ENCODE results near the gene UBXN4.

UBXN4 gene

DNA sequence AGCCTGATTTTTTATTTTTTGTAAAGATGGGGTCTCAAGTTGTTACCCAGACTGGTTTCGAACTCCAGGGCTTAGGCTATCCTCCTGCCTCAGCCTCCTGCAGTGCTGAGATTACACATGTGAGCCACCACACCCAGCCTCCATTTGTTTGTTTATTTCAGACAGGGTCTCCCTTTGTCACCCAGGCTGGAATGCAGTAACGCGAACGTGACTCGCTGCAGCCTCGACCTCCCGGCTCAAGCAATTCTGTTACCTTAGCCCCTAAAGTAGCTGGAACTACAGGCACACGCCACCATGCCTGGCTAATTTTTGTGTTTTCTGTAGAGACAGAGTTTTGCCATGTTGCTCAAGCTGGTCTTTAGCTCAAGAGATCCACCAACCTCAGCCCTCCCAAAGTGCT lies 27.2 kb downstream of the UBXN4 start:
- peaks cover 90% of the 10 kb centered on the region for H3K36me3 ChIP-seq (ENCODE audit: insufficient read depth, low read length)
- TF ChIP-seq, protein P1, sequence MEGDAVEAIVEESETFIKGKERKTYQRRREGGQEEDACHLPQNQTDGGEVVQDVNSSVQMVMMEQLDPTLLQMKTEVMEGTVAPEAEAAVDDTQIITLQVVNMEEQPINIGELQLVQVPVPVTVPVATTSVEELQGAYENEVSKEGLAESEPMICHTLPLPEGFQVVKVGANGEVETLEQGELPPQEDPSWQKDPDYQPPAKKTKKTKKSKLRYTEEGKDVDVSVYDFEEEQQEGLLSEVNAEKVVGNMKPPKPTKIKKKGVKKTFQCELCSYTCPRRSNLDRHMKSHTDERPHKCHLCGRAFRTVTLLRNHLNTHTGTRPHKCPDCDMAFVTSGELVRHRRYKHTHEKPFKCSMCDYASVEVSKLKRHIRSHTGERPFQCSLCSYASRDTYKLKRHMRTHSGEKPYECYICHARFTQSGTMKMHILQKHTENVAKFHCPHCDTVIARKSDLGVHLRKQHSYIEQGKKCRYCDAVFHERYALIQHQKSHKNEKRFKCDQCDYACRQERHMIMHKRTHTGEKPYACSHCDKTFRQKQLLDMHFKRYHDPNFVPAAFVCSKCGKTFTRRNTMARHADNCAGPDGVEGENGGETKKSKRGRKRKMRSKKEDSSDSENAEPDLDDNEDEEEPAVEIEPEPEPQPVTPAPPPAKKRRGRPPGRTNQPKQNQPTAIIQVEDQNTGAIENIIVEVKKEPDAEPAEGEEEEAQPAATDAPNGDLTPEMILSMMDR (IDR thresholded peaks at IDR 0.05; ENCODE audit: low read length) = no peak
- TF ChIP-seq EZH2 (IDR thresholded peaks at IDR 0.05; ENCODE audit: borderline replicate concordance, low read length) = no peak
- no peaks in the 10 kb centered on the region for H3K79me2 ChIP-seq (ENCODE audit: insufficient read depth, low read length)
- no peak overlapping the region for H3K4me2 ChIP-seq (ENCODE audit: low read length)
- H3K9me2 ChIP-seq (ENCODE audit: low read depth, low read length) = no peaks in the 10 kb centered on the region
- H2AFZ ChIP-seq (ENCODE audit: low read length) = no peak overlapping the region
- no peak overlapping the region for H3K4me3 ChIP-seq (ENCODE audit: low read depth, low read length, poor library complexity, severe bottlenecking)
- H3K27me3 ChIP-seq (ENCODE audit: insufficient read depth, low read length) = no peaks in the 10 kb centered on the region
- no peak overlapping the region for H3K9ac ChIP-seq (ENCODE audit: low read length)
- no peaks in the 10 kb centered on the region for H3K9me3 ChIP-seq (ENCODE audit: low read length)
- no peak overlapping the region for H3K27ac ChIP-seq (ENCODE audit: low read depth, low read length, poor library complexity, severe bottlenecking)
- no peaks in the 10 kb centered on the region for H3F3A ChIP-seq (ENCODE audit: insufficient read depth, low read length)
- H3K4me1 ChIP-seq (ENCODE audit: insufficient read depth, low read length, severe bottlenecking) = no peaks in the 10 kb centered on the region
- no peaks in the 10 kb centered on the region for H4K20me1 ChIP-seq (ENCODE audit: insufficient read depth, low read length)

DNA sequence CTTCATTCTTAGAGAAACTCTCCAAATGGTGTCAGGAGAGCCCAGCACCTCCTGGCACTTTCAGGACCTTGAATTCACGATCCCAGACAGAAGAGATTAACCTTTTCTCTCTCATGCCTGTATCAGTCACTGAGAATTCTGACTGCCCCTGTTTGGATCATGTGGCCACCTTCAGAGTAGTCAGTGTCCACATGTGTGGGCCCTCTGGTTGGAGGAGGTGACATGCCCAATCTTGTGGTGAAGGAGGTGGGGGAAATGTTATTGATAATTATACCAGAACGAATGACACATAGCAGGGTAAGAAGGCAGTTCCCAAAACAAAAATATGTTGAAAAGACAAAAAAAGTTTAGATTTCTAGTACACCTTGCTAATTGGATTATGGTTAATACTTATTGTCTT lies 31.7 kb downstream of the UBXN4 start:
- no peaks in the 10 kb centered on the region for H3K27me3 ChIP-seq (ENCODE audit: insufficient read depth, low read length)
- H3K36me3 ChIP-seq (ENCODE audit: insufficient read depth, low read length) = peaks cover 95% of the 10 kb centered on the region

DNA sequence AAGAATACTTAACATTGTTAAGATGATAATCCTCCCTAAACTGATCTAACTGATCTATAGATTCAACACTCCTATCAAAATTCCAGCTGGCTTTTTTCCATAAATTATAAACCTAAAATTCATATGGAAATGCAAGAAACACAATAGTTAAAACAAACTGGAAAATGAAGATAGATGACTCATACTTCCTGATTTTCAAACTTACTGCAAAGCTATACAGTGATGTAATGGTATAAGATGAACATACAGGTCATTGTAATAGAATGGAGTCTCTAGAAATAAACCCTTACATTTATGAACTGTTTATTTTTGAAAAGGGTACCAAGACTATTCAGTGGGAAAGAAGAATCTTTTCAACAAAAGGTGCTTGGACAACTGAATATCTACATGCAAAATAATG lies 32.3 kb downstream of the UBXN4 start:
- Histone ChIP-seq H3K27ac (ENCODE audit: low read depth, low read length, poor library complexity, severe bottlenecking) (no peak overlapping the region), H3K9me3 (ENCODE audit: low read length) (no peaks in the 10 kb centered on the region), H3F3A (ENCODE audit: insufficient read depth, low read length) (no peaks in the 10 kb centered on the region), H3K9ac (ENCODE audit: low read length) (no peak overlapping the region), H3K4me3 (ENCODE audit: low read depth, low read length, poor library complexity, severe bottlenecking) (no peak overlapping the region), H4K20me1 (ENCODE audit: insufficient read depth, low read length) (no peaks in the 10 kb centered on the region), H3K9me2 (ENCODE audit: low read depth, low read length) (no peaks in the 10 kb centered on the region), H2AFZ (ENCODE audit: low read length) (no peak overlapping the region), H3K4me1 (ENCODE audit: insufficient read depth, low read length, severe bottlenecking) (no peaks in the 10 kb centered on the region), H3K27me3 (ENCODE audit: insufficient read depth, low read length) (no peaks in the 10 kb centered on the region), H3K79me2 (ENCODE audit: insufficient read depth, low read length) (no peaks in the 10 kb centered on the region), H3K36me3 (ENCODE audit: insufficient read depth, low read length) (peaks cover 95% of the 10 kb centered on the region), H3K4me2 (ENCODE audit: low read length) (no peak overlapping the region)
- TF ChIP-seq, protein P1 (IDR thresholded peaks at IDR 0.05; ENCODE audit: low read length) = no peak
- TF ChIP-seq EZH2 (IDR thresholded peaks at IDR 0.05; ENCODE audit: borderline replicate concordance, low read length) = no peak

More for the DNA sequence above, 31.7 kb downstream of the UBXN4 start:
- no peaks in the 10 kb centered on the region for H4K20me1 ChIP-seq (ENCODE audit: insufficient read depth, low read length)
- H3K9me2 ChIP-seq (ENCODE audit: low read depth, low read length) = no peaks in the 10 kb centered on the region
- no peak overlapping the region for H3K9ac ChIP-seq (ENCODE audit: low read length)
- no peaks in the 10 kb centered on the region for H3K4me1 ChIP-seq (ENCODE audit: insufficient read depth, low read length, severe bottlenecking)
- no peak for TF ChIP-seq EZH2 (IDR thresholded peaks at IDR 0.05; ENCODE audit: borderline replicate concordance, low read length)
- TF ChIP-seq, protein P1 (IDR thresholded peaks at IDR 0.05; ENCODE audit: low read length) = no peak
- H3K79me2 ChIP-seq (ENCODE audit: insufficient read depth, low read length) = no peaks in the 10 kb centered on the region
- no peaks in the 10 kb centered on the region for H3K9me3 ChIP-seq (ENCODE audit: low read length)
- H3K4me2 ChIP-seq (ENCODE audit: low read length) = no peak overlapping the region
- H3K4me3 ChIP-seq (ENCODE audit: low read depth, low read length, poor library complexity, severe bottlenecking) = no peak overlapping the region
- no peaks in the 10 kb centered on the region for H3F3A ChIP-seq (ENCODE audit: insufficient read depth, low read length)
- H2AFZ ChIP-seq (ENCODE audit: low read length) = no peak overlapping the region
- no peak overlapping the region for H3K27ac ChIP-seq (ENCODE audit: low read depth, low read length, poor library complexity, severe bottlenecking)

Measured in OCI-LY1 (cell line).